Colon (tissue), 2 donors: ENCODE results near the gene KCNF1.

Source experiments
- FAIRE-seq: peaks from 2 replicates; lab custom pipeline; 2012; peaks lifted over from hg19 to GRCh38; lab: Jason Lieb, UNC
- donor health status: control.
- donor health status: control.

KCNF1 gene

GRCh38 chr2:10921525-10921924 lies 9.8 kb downstream of the KCNF1 start:
- FAIRE-seq = no peak

GRCh38 chr2:10922307-10923007 lies 10.7 kb downstream of the KCNF1 start:
- FAIRE-seq = no peak

DNA sequence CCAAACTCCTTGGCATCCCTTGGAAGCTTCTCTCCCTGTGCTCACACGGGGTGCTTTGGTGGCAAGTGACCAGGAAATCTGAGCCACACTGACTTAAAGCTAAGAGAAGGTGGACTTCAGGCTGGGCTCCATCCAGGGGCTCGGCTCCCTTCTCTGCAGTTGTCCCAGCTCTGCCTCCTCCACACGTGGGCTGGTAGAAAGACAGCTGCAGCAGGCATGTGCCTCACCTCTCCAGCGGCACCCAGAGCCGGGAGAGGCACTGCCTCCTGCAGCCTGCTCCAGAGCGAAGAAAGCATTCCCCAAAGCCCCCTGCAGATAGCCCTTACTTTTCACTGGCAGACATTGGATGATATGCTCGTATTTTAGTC lies 11.3 kb downstream of the KCNF1 start:
- no peak for FAIRE-seq

DNA sequence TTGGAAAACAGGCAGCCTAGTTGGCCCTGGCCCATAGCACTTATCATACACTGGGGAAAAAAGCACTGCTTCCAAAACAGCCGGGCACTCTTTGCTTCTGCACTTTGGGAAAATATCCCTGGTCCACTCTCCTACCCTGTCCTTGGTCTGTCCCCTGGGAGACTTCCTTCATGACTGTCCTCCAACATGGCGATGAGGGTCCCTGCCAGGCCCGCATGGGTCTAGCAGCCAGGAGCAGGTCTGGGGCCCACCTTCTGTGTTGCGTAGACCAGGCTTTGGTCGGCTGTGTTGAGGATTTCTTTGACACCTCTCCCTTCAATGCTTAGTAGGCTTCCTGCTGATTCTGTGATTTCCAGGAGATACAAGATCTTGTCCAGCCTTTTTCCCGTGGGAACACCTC lies 12.2 kb downstream of the KCNF1 start:
- no peak for FAIRE-seq

GRCh38 chr2:10924441-10924840 lies 12.7 kb downstream of the KCNF1 start:
- FAIRE-seq = no peak

GRCh38 chr2:10924859-10925258 lies 13.1 kb downstream of the KCNF1 start:
- no peak for FAIRE-seq

DNA sequence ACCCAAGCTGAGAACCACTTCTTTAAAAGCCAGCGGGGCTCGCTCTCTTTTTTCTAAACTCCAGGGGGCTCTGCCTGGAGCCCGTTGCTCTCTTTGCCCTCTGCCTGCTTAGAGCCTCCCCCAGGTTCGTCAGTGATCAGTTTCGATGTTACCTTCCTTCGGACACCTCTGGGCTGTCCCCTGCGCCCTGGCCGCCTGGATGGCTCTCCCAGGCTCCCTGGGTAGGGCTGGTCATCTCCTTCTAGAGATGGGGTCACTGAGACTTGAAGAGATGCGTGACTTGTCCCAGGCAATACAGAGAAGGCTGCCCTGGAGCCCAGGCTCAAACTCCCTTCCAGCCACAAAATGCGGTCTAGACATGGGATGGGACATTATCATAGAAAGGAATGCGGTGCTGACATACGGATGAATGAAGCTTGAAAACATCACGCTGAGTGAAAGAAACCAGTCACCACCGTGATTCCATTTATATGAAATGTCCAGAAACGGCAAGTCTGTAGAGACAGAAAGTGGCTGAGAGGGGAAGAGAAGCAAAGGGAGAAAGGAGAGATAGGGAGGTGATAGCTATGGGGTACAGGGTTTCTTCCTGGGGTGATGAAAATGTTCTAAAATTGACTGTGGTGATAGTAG lies 14.6 kb downstream of the KCNF1 start:
- no peak for FAIRE-seq

GRCh38 chr2:10930721-10931516 lies 19.2 kb downstream of the KCNF1 start:
- no peak for FAIRE-seq

GRCh38 chr2:10931710-10932255 lies 20.0 kb downstream of the KCNF1 start:
- no peak for FAIRE-seq

DNA sequence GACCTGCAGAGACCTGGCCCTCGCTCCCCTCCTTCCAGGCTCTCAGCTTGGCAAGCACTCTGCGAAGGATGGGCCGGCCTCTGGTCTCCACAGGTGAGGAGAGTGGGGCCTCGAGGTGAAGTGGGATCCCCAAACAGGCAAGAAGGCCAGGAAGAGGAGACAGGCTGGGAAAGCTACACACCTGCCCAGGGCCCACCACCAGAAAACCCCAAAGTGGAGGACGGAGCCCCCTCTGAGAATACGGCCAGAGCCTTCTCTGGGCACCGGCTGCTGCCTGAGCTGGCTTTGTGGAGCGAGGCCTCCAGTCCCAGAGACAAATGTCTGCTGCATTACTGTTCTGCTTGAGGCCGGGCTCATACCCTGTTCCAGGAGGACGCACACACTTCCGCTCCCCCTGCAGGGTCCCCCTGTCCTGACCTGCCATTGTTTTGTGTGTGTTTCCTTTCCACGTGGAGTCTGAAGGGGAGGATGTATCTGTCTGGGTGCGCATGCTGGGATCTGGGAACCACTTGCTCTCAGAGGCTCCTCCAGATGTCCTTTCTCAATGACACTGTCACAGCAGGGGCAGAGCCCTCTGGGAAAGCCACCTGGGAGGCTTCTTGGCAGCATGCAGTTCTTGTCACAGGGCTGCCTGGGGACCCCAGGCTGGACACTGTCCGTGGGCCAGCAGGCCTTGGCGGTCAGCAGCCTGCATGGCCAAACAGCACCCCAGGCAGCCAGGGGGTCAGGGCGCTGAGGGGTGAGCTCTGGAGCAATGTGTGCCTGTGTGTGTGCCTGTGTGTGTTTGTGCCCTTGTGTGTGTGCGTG lies 20.8 kb downstream of the KCNF1 start:
- no peak for FAIRE-seq

DNA sequence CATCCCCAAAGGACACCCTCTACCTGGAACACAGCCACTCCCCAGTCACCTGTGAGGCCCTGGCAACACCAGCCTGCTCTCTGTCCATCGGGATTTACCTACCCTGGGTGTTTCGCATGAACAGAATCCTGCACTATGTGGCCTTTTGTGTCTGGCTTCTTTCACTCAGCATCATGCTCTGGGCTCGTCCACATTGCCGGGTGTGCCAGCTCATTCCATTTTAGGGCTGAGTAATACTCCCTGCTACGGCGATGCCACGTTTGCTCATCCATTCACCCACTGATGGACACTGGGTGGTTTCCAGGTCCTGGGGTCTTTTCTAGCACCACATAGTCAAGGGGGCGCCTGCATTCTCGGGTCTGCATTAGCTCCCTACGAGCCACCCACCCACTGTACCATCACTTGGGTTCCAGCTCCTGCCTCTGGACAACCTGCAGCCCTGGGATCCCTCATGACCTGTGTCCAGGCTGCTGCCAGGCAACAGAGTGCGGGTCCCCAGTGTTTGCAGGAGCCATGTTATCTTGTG lies 22.0 kb downstream of the KCNF1 start:
- no peak for FAIRE-seq

- no peak for FAIRE-seq
These were observed 22.7 kb downstream of the KCNF1 start for GRCh38 chr2:10934308-10934978.

GRCh38 chr2:10934979-10935350 lies 23.2 kb downstream of the KCNF1 start:
- FAIRE-seq = no peak

- FAIRE-seq = no peak
These were observed 23.7 kb downstream of the KCNF1 start for GRCh38 chr2:10935366-10935918.

- FAIRE-seq = no peak
These were observed 24.5 kb downstream of the KCNF1 start for GRCh38 chr2:10935953-10936942.

GRCh38 chr2:10939058-10939457 lies 27.3 kb downstream of the KCNF1 start:
- FAIRE-seq = no peak

- no peak for FAIRE-seq
These were observed 28.9 kb downstream of the KCNF1 start for GRCh38 chr2:10940596-10940995.

GRCh38 chr2:10941383-10941782 lies 29.6 kb downstream of the KCNF1 start:
- no peak for FAIRE-seq

DNA sequence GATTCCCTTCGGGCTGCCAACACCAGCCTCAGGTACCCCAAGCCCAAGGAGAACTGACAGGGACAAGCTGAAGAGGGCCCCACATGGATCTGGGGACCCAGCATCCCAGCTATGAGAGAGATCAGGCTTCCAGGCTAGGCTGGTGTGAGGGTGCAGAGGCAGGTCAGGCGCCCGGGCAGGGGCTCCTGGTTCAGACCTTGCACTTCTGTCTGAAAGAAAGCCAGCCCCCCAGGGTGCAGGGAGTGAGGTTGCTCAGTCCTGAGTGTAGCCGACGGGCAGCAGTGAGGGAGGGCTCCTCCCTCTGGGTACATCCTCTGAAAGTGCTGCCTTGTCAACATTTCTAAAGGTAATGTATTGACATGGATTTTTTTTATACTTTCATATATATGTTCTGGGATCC lies 33.1 kb downstream of the KCNF1 start:
- no peak for FAIRE-seq

- FAIRE-seq = no peak
These were observed 34.7 kb downstream of the KCNF1 start for GRCh38 chr2:10946394-10946793.
